ENCODE results near the gene SLC35F4.
A peak's percentile ranks its signal among the peaks of the same experiment; 100 is the strongest.

SLC35F4 gene

GRCh38 chr14:57845316-57845715, 20.6 kb downstream of the SLC35F4 start:
- H3K36me3 ChIP-seq: no peaks in the 10 kb centered on the region
- peaks cover 0 to 27% (median 5%) of the 10 kb centered on the region in 4 donors for H3K4me1 ChIP-seq
- no peak for TF ChIP-seq CTCF (IDR thresholded peaks at IDR 0.05)
- H3K9me3 ChIP-seq: no peaks in the 10 kb centered on the region
- no peak overlapping the region for H3K4me3 ChIP-seq
- H3K27ac ChIP-seq: no peak overlapping the region
- no peaks in the 10 kb centered on the region for H3K27me3 ChIP-seq
- intact Hi-C loops (cut with DNase I; ENCODE audit: low total_unique reads): no loop called here
- DNase-seq: no peak

- Histone ChIP-seq H3K36me3 (no peaks in the 10 kb centered on the region), H3K9me3 (no peaks in the 10 kb centered on the region), H3K27ac (no peak overlapping the region), H3K4me3 (no peak overlapping the region), H3K4me1 (peaks cover 0 to 33% (median 12%) of the 10 kb centered on the region in 4 donors), H3K27me3 (no peaks in the 10 kb centered on the region)
- no peak for TF ChIP-seq CTCF (IDR thresholded peaks at IDR 0.05)
- intact Hi-C loops (cut with DNase I; ENCODE audit: low total_unique reads): no loop called here
- DNase-seq: no peak
Measured at GRCh38 chr14:57837267-57837666, 28.6 kb downstream of the SLC35F4 start.

- Histone ChIP-seq H3K4me3 (no peak overlapping the region), H3K27me3 (no peaks in the 10 kb centered on the region), H3K9me3 (no peaks in the 10 kb centered on the region), H3K4me1 (peaks cover 0 to 33% (median 12%) of the 10 kb centered on the region in 4 donors), H3K27ac (no peak overlapping the region), H3K36me3 (no peaks in the 10 kb centered on the region)
- intact Hi-C loops (cut with DNase I; ENCODE audit: low total_unique reads): no loop called here
- no peak for TF ChIP-seq CTCF (IDR thresholded peaks at IDR 0.05)
- no peak for DNase-seq
Measured at GRCh38 chr14:57835766-57836165, 30.1 kb downstream of the SLC35F4 start.

GRCh38 chr14:57834961-57835360, 30.9 kb downstream of the SLC35F4 start:
- Histone ChIP-seq H3K9me3 (no peaks in the 10 kb centered on the region), H3K36me3 (no peaks in the 10 kb centered on the region), H3K27ac (no peak overlapping the region), H3K27me3 (no peaks in the 10 kb centered on the region), H3K4me1 (peaks cover 0 to 33% (median 12%) of the 10 kb centered on the region in 4 donors), H3K4me3 (no peak overlapping the region)
- no peak for TF ChIP-seq CTCF (IDR thresholded peaks at IDR 0.05)
- intact Hi-C loops (cut with DNase I; ENCODE audit: low total_unique reads): no loop called here
- no peak for DNase-seq

- Histone ChIP-seq H3K27me3 (no peaks in the 10 kb centered on the region), H3K4me3 (no peak overlapping the region), H3K27ac (no peak overlapping the region), H3K9me3 (no peaks in the 10 kb centered on the region), H3K4me1 (peaks cover 0 to 33% (median 12%) of the 10 kb centered on the region in 4 donors), H3K36me3 (no peaks in the 10 kb centered on the region)
- DNase-seq: no peak
- no peak for TF ChIP-seq CTCF (IDR thresholded peaks at IDR 0.05)
- intact Hi-C loops (cut with DNase I; ENCODE audit: low total_unique reads): no loop called here
Measured at GRCh38 chr14:57834001-57834598, 31.8 kb downstream of the SLC35F4 start.

- no peak overlapping the region for H3K4me3 ChIP-seq
- H3K4me1 ChIP-seq: peaks cover 0 to 33% (median 12%) of the 10 kb centered on the region in 4 donors
- peak; percentile 64 to 75 for DNase-seq
- H3K36me3 ChIP-seq: no peaks in the 10 kb centered on the region
- intact Hi-C loops (cut with DNase I; ENCODE audit: low total_unique reads): no loop called here
- TF ChIP-seq CTCF (IDR thresholded peaks at IDR 0.05): no peak
- H3K27ac ChIP-seq: no peak overlapping the region
- H3K9me3 ChIP-seq: no peaks in the 10 kb centered on the region
- no peaks in the 10 kb centered on the region for H3K27me3 ChIP-seq
Measured at GRCh38 chr14:57833323-57833722, 32.6 kb downstream of the SLC35F4 start.
